ENCODE results near the gene VAV2.
"Not testable (repeated sequence)": the region's sequence is repeated elsewhere in the genome, so short reads cannot be mapped to it uniquely, and the experiment has no call there.

VAV2 gene

GRCh38 chr9:133991214-133991921 is 756 bp downstream of the VAV2 start:
- TF ChIP-seq CTCF (IDR thresholded peaks at IDR 0.05; ENCODE audit: low read depth, low read length, missing control alignments), result no peak
- no peak for DNase-seq (ENCODE audit: extremely low read depth, low read depth)
- H3K4me3 ChIP-seq (replicated peaks; ENCODE audit: low read depth, low read length), result peak overlapping the region; percentile 77

GRCh38 chr9:133990366-133991213 is 1.5 kb downstream of the VAV2 start:
- peak overlapping the region; percentile 77 for H3K4me3 ChIP-seq (replicated peaks; ENCODE audit: low read depth, low read length)
- no peak for TF ChIP-seq CTCF (IDR thresholded peaks at IDR 0.05; ENCODE audit: low read depth, low read length, missing control alignments)
- DNase-seq (ENCODE audit: extremely low read depth, low read depth), result no peak

GRCh38 chr9:133989625-133990365 is 2.3 kb downstream of the VAV2 start:
- no peak for DNase-seq (ENCODE audit: extremely low read depth, low read depth)
- peak overlapping the region; percentile 77 for H3K4me3 ChIP-seq (replicated peaks; ENCODE audit: low read depth, low read length)
- TF ChIP-seq CTCF (IDR thresholded peaks at IDR 0.05; ENCODE audit: low read depth, low read length, missing control alignments), result no peak

- not testable (repeated sequence) for H3K4me3 ChIP-seq (replicated peaks; ENCODE audit: low read depth, low read length); DNase-seq (ENCODE audit: extremely low read depth, low read depth)
Measured at GRCh38 chr9:133988771-133989170, 3.4 kb downstream of the VAV2 start.

GRCh38 chr9:133987946-133988665 is 4.0 kb downstream of the VAV2 start:
- DNase-seq (ENCODE audit: extremely low read depth, low read depth), result no peak
- no peak for TF ChIP-seq CTCF (IDR thresholded peaks at IDR 0.05; ENCODE audit: low read depth, low read length, missing control alignments)
- no peak overlapping the region for H3K4me3 ChIP-seq (replicated peaks; ENCODE audit: low read depth, low read length)

GRCh38 chr9:133987446-133987788 is 4.7 kb downstream of the VAV2 start:
- no peak overlapping the region for H3K4me3 ChIP-seq (replicated peaks; ENCODE audit: low read depth, low read length)
- DNase-seq (ENCODE audit: extremely low read depth, low read depth), result no peak
- TF ChIP-seq CTCF (IDR thresholded peaks at IDR 0.05; ENCODE audit: low read depth, low read length, missing control alignments), result no peak
